ENCODE measurements around the gene DNAJC6. TPM values are rescaled to one million over a fixed set of nuclear protein-coding genes. Genes with fewer than 3 reads are reported as not detected.

Gene DNAJC6
- total RNA-seq, 1 donor from 2014 or later: 16.7 TPM

DNA sequence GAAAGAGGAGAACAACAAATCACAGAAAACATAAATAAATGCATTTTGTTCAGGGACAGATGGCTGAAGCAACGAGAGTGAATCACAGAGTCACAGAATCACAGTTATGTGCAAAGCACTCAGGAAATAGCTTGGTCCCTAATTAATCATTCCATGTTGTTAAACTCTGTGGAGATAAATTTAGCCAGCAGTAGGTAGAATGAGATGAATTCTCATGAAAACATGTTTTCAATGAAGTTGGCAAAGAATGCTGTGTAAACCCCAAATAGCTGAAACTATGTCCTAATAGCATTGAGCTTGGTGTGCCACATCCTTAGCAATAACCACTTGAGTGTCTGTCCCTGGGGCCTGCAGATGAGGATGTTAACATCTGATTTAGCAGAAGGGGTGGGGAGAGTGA, 131.6 kb downstream of the DNAJC6 start:
- H3K4me3 Mint-ChIP-seq (ENCODE audit: unreplicated experiment): no peak overlapping the region
- H3K4me1 Mint-ChIP-seq (ENCODE audit: low read depth): peaks cover 19% of the 10 kb centered on the region
- no peaks in the 10 kb centered on the region for H3K27me3 Mint-ChIP-seq (ENCODE audit: low read depth)
- no peak overlapping the region for H3K27ac Mint-ChIP-seq (ENCODE audit: unreplicated experiment)
- DNase-seq (ENCODE audit: low spot score): no peak
- TF ChIP-seq, protein P1, sequence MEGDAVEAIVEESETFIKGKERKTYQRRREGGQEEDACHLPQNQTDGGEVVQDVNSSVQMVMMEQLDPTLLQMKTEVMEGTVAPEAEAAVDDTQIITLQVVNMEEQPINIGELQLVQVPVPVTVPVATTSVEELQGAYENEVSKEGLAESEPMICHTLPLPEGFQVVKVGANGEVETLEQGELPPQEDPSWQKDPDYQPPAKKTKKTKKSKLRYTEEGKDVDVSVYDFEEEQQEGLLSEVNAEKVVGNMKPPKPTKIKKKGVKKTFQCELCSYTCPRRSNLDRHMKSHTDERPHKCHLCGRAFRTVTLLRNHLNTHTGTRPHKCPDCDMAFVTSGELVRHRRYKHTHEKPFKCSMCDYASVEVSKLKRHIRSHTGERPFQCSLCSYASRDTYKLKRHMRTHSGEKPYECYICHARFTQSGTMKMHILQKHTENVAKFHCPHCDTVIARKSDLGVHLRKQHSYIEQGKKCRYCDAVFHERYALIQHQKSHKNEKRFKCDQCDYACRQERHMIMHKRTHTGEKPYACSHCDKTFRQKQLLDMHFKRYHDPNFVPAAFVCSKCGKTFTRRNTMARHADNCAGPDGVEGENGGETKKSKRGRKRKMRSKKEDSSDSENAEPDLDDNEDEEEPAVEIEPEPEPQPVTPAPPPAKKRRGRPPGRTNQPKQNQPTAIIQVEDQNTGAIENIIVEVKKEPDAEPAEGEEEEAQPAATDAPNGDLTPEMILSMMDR (IDR thresholded peaks at IDR 0.05): no peak
- H3K9me3 Mint-ChIP-seq (ENCODE audit: low read depth): peaks cover 10% of the 10 kb centered on the region
- peaks cover 2% of the 10 kb centered on the region for H3K36me3 Mint-ChIP-seq (ENCODE audit: low read depth)

DNA sequence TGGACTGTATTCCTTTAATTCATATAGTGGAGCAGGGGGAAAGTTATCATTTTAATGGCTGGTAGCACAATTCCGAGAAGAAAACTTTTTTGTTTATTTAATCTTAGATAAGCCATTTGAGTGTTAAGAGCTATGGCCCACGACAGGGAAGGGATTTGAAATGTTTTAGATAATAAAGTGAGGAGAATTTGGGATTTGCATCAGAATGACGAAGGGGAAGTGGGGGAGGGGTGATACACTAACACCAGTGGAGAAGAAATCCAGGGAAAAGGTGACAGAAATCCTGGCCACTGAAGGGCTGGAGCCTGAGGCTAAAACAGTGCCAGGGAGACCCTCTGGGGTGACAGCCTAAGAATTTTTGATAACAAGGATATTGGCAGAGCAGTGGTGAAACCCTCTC, 132.1 kb downstream of the DNAJC6 start:
- Mint-ChIP-seq H3K27me3 (ENCODE audit: low read depth) (no peaks in the 10 kb centered on the region), H3K9me3 (ENCODE audit: low read depth) (peaks cover 10% of the 10 kb centered on the region), H3K27ac (ENCODE audit: unreplicated experiment) (no peak overlapping the region), H3K4me3 (ENCODE audit: unreplicated experiment) (no peak overlapping the region), H3K36me3 (ENCODE audit: low read depth) (peaks cover 2% of the 10 kb centered on the region), H3K4me1 (ENCODE audit: low read depth) (peaks cover 15% of the 10 kb centered on the region)
- DNase-seq (ENCODE audit: low spot score): no peak
- TF ChIP-seq, protein P1 (IDR thresholded peaks at IDR 0.05): no peak

DNA sequence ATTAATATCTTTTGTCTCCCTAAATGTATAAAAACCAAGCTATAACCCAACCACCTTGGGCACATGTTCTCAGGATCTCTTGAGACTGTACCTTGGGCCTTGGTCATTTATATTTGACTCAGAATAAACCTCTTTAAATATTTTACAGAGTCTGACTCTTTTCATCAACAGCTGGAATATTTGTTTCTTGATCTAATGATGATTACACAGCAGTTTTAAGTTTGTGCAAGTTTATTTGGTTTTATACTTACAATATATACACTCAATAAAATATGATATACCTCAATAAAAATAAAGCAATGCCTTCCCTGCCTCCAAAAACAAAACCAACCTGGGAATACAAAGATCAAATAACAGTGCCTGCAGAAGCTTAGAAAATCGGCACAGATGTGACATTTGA, 133.1 kb downstream of the DNAJC6 start:
- TF ChIP-seq, protein P1 (IDR thresholded peaks at IDR 0.05): no peak
- Mint-ChIP-seq H3K4me1 (ENCODE audit: low read depth) (peaks cover 11% of the 10 kb centered on the region), H3K4me3 (ENCODE audit: unreplicated experiment) (no peak overlapping the region), H3K27ac (ENCODE audit: unreplicated experiment) (no peak overlapping the region), H3K36me3 (ENCODE audit: low read depth) (peaks cover 2% of the 10 kb centered on the region), H3K27me3 (ENCODE audit: low read depth) (no peaks in the 10 kb centered on the region), H3K9me3 (ENCODE audit: low read depth) (peaks cover 10% of the 10 kb centered on the region)
- no peak for DNase-seq (ENCODE audit: low spot score)

DNA sequence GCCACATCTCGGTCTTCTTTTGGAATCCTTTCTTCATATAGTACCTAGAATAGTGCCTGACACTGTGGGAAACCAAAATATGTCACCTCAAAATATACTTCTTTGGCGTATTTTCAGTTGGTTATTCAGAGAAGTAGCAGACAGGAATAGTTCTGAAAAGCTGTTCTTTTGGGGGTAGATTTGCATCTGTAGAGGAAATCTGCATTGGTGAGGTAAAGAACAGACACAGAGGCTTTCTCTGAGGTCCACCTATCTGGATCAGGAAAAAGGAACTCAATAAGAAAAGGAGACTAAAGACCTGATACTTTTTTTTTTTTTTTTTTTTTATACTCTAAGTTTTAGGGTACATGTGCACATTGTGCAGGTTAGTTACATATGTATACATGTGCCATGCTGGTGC, 134.3 kb downstream of the DNAJC6 start:
- Mint-ChIP-seq H3K4me1 (ENCODE audit: low read depth) (peaks cover 11% of the 10 kb centered on the region), H3K4me3 (ENCODE audit: unreplicated experiment) (no peak overlapping the region), H3K9me3 (ENCODE audit: low read depth) (peaks cover 10% of the 10 kb centered on the region), H3K27me3 (ENCODE audit: low read depth) (no peaks in the 10 kb centered on the region), H3K36me3 (ENCODE audit: low read depth) (peaks cover 2% of the 10 kb centered on the region), H3K27ac (ENCODE audit: unreplicated experiment) (no peak overlapping the region)
- no peak for DNase-seq (ENCODE audit: low spot score)
- TF ChIP-seq, protein P1 (IDR thresholded peaks at IDR 0.05): no peak

DNA sequence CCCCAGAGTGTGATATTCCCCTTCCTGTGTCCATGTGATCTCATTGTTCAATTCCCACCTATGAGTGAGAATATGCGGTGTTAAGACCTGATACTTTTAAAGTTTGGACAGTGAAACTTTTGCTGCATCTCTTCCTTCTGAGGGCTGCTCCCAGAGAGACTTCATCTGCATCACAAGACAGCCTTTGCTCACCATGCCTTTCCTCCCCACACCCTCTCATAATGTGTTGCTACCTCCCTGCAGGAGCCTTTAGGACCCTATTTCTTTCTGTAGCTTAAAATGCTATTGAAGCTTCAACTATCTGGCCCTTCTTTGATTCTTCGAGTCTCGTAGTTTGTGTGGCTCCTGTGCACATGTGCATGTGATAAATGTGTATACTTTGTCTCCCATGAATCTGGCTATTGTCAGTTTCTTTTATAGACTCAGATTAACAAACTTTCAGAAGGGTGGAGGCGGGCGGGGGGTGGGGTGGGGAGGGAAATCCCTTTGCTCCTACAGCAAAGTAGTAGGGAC, 134.8 kb downstream of the DNAJC6 start:
- H3K4me3 Mint-ChIP-seq (ENCODE audit: unreplicated experiment): no peak overlapping the region
- H3K27ac Mint-ChIP-seq (ENCODE audit: unreplicated experiment): no peak overlapping the region
- H3K27me3 Mint-ChIP-seq (ENCODE audit: low read depth): no peaks in the 10 kb centered on the region
- peaks cover 11% of the 10 kb centered on the region for H3K4me1 Mint-ChIP-seq (ENCODE audit: low read depth)
- H3K36me3 Mint-ChIP-seq (ENCODE audit: low read depth): peaks cover 2% of the 10 kb centered on the region
- TF ChIP-seq, protein P1 (IDR thresholded peaks at IDR 0.05): no peak
- no peak for DNase-seq (ENCODE audit: low spot score)
- peaks cover 10% of the 10 kb centered on the region for H3K9me3 Mint-ChIP-seq (ENCODE audit: low read depth)
